Type B pancreatic cell (in vitro differentiated cells): ENCODE data around the gene DNAJC5. TPM values are rescaled to one million over a fixed set of nuclear protein-coding genes. Genes with fewer than 3 reads are reported as not detected.

Source experiments
- DNase-seq: peaks from one replicate; pipeline ENCODE4 v3.0.0; 2021; ENCODE audit warnings: mixed read lengths; ENCODE audit not compliant: unreplicated experiment; ENCODE audit errors: extremely low spot score
- H3K27ac Mint-ChIP-seq: 2 replicates; pipeline ENCODE4 v1.8.0; 2021; ENCODE audit warnings: mild to moderate bottlenecking, mixed read lengths
- H3K27me3 Mint-ChIP-seq: 2 replicates; pipeline ENCODE4 v1.8.0; 2021; ENCODE audit warnings: mixed read lengths
- H3K36me3 Mint-ChIP-seq: 2 replicates; pipeline ENCODE4 v1.8.0; 2021; ENCODE audit warnings: mixed read lengths
- H3K4me1 Mint-ChIP-seq: one replicate; pipeline ENCODE4 v1.8.0; 2021; ENCODE audit warnings: mixed read lengths; ENCODE audit not compliant: unreplicated experiment
- H3K4me3 Mint-ChIP-seq: 2 replicates; pipeline ENCODE4 v1.8.0; 2021; ENCODE audit warnings: mild to moderate bottlenecking, mixed read lengths
- H3K9me3 Mint-ChIP-seq: 2 replicates; pipeline ENCODE4 v1.8.0; 2021; ENCODE audit warnings: mixed read lengths
- CTCF ChIP-seq: fragments of 200-600 bp; sonication (generic); conservative IDR thresholded peaks from 2 replicates; pipeline ENCODE4 v1.5.0; 2021; ENCODE audit warnings: antibody characterized with exemption, mild to moderate bottlenecking
- total RNA-seq: library from RNA; stranded (reverse); gene quantifications from 2 replicates; pipeline ENCODE4 v1.2.1, GENCODE V29; 2021; ENCODE audit warnings: low replicate concordance

The DNAJC5 gene
- total RNA-seq, 1 donor from 2014 or later: 44.1 TPM

GRCh38 chr20:63860325-63861051 is 34.4 kb upstream of the DNAJC5 start:
- no peak overlapping the region for H3K4me3 Mint-ChIP-seq
- DNase-seq: no peak
- peaks cover 21% of the 10 kb centered on the region for H3K4me1 Mint-ChIP-seq
- H3K27me3 Mint-ChIP-seq: peaks cover 2% of the 10 kb centered on the region
- TF ChIP-seq CTCF: no peak
- H3K9me3 Mint-ChIP-seq: no peaks in the 10 kb centered on the region
- H3K27ac Mint-ChIP-seq: peak overlapping the region; percentile 43
- H3K36me3 Mint-ChIP-seq: no peaks in the 10 kb centered on the region

- DNase-seq: no peak
- H3K36me3 Mint-ChIP-seq: no peaks in the 10 kb centered on the region
- peaks cover 21% of the 10 kb centered on the region for H3K4me1 Mint-ChIP-seq
- peaks cover 2% of the 10 kb centered on the region for H3K27me3 Mint-ChIP-seq
- H3K9me3 Mint-ChIP-seq: no peaks in the 10 kb centered on the region
- no peak within 1 kb of the TSS for H3K4me3 Mint-ChIP-seq
- peak within 1 kb of the TSS; percentile 43 for H3K27ac Mint-ChIP-seq
- TF ChIP-seq CTCF: no peak
Observed at GRCh38 chr20:63861365-63861934, 33.5 kb upstream of the DNAJC5 start, which contains the start of gene ABHD16B. Gene ABHD16B (plus strand): TSS chr20:63861498. CDS start chr20:63861541, 43 bp downstream.

- Mint-ChIP-seq H3K27ac (no peak overlapping the region), H3K36me3 (no peaks in the 10 kb centered on the region), H3K27me3 (peaks cover 2% of the 10 kb centered on the region), H3K4me1 (peaks cover 15% of the 10 kb centered on the region), H3K4me3 (no peak overlapping the region), H3K9me3 (no peaks in the 10 kb centered on the region)
- no peak for TF ChIP-seq CTCF
- no peak for DNase-seq
Observed at GRCh38 chr20:63861981-63862901, 32.7 kb upstream of the DNAJC5 start.

GRCh38 chr20:63863021-63863797 is 31.7 kb upstream of the DNAJC5 start:
- no peak for TF ChIP-seq CTCF
- H3K36me3 Mint-ChIP-seq: no peaks in the 10 kb centered on the region
- peaks cover 12% of the 10 kb centered on the region for H3K4me1 Mint-ChIP-seq
- peaks cover 2% of the 10 kb centered on the region for H3K27me3 Mint-ChIP-seq
- DNase-seq: no peak
- H3K9me3 Mint-ChIP-seq: no peaks in the 10 kb centered on the region
- H3K27ac Mint-ChIP-seq: peak overlapping the region; percentile 89
- peak overlapping the region; percentile 99 for H3K4me3 Mint-ChIP-seq
